ENCODE measurements around the gene HOXB1. TPM values are rescaled to one million over a fixed set of nuclear protein-coding genes. Genes with fewer than 3 reads are reported as not detected.

The HOXB1 gene
- total RNA-seq, 1 donor = not detected

- peaks cover 17% of the 10 kb centered on the region for H3K4me1 ChIP-seq (ENCODE audit: insufficient read depth, low read length)
- H3K9me3 ChIP-seq (ENCODE audit: low read depth, low read length) = no peaks in the 10 kb centered on the region
- peaks cover 33% of the 10 kb centered on the region for H3K27me3 ChIP-seq (ENCODE audit: insufficient read depth, low read length)
- no peak overlapping the region for H3K4me3 ChIP-seq (ENCODE audit: low read length)
These were observed 21.0 kb upstream of the HOXB1 start for GRCh38 chr17:48551596-48552465.

- Histone ChIP-seq H3K9me3 (ENCODE audit: low read depth, low read length) (no peaks in the 10 kb centered on the region), H3K4me3 (ENCODE audit: low read length) (no peak overlapping the region), H3K27me3 (ENCODE audit: insufficient read depth, low read length) (peaks cover 35% of the 10 kb centered on the region), H3K4me1 (ENCODE audit: insufficient read depth, low read length) (peaks cover 20% of the 10 kb centered on the region)
These were observed 20.4 kb upstream of the HOXB1 start for GRCh38 chr17:48551214-48551555.

- Histone ChIP-seq H3K4me3 (ENCODE audit: low read length) (no peak overlapping the region), H3K27me3 (ENCODE audit: insufficient read depth, low read length) (peaks cover 30% of the 10 kb centered on the region), H3K9me3 (ENCODE audit: low read depth, low read length) (no peaks in the 10 kb centered on the region), H3K4me1 (ENCODE audit: insufficient read depth, low read length) (peaks cover 20% of the 10 kb centered on the region)
These were observed 19.8 kb upstream of the HOXB1 start for GRCh38 chr17:48550502-48551213.

DNA sequence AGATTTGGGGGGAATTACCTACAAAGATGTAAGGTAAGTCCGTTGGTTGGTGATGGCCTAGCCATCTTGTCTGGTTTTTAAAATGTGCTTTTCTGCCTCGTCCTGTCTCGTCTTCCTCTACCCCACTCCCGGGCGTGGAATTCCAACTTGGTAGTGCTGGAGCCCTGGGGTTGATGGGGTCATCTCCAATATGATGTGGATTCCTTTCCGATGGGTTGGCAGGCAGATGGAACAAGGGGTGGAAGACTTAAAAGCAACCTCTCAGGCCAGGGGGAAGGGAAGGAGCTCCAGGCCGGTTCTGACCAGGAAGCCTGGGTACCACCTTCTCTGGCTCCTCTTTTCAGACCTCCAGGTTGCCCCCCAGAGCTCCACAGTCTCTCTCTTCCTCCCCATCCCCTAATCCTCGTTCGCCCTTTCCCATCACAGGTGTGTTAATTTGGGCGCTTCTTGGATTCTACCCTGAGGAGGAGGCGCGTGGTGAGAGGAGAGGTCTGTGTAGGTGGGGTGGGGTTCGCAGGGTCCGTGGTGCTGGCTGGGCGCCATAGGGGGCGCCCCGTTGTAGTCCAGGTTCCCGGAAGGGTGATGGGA, 19.2 kb upstream of the HOXB1 start:
- H3K27me3 ChIP-seq (ENCODE audit: insufficient read depth, low read length) = peaks cover 37% of the 10 kb centered on the region

DNA sequence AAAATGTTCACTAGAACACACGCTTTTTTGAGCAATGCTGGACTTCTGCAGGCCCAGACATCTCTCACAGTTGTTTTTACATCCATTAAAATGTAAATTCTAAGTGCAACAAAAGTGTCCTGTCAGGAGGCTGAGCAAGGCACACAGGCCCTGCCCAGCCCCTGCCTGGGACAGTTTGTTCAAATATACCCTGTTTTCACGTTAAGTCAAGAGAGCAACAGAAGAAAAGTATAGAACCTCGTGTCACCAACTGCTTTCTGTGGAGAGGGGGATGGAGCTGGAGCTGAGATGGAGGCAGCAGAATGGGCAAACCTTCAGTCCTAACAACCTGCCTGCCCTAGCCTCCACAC, 18.4 kb upstream of the HOXB1 start:
- Histone ChIP-seq H3K9me3 (ENCODE audit: low read depth, low read length) (no peaks in the 10 kb centered on the region), H3K4me3 (ENCODE audit: low read length) (no peak overlapping the region), H3K4me1 (ENCODE audit: insufficient read depth, low read length) (peaks cover 30% of the 10 kb centered on the region), H3K27me3 (ENCODE audit: insufficient read depth, low read length) (peaks cover 31% of the 10 kb centered on the region)

More for the DNA sequence above, 19.2 kb upstream of the HOXB1 start:
- H3K4me3 ChIP-seq (ENCODE audit: low read length) = no peak overlapping the region
- H3K9me3 ChIP-seq (ENCODE audit: low read depth, low read length) = no peaks in the 10 kb centered on the region
- H3K4me1 ChIP-seq (ENCODE audit: insufficient read depth, low read length) = peaks cover 25% of the 10 kb centered on the region

DNA sequence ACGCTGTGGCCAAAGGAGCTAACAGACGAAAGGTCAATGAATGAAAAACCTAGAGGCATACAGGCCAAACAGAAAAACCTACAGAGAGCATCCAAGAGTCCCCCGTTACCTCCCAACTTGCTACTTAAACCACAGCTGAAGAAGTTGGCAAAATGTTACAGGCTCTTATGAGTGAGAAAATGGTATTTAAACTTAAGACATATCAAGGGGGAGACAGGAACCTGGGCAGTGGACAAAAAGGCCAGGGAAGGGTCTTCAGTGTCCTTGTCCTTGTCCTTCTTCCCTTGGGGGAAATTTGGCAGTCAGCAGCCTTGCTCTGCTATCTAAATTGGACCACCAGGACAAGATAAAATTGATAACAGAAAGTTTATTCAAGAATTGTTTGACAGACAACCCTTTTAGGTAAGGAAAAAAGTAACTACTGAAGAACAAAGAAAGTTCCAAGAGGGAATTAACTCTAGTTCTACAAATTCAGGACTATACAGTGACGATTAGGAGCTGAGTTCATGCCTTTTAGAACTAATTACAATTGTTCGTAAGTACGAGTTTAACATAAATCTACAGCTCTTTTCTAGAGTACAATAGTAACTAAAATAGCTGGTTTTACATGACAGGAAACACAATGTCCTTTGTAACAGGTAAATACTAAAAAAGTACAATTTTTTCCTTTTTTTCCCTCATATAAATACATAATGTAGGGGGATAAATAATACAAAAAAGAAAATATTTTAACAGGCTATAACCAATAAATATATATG, 17.9 kb upstream of the HOXB1 start:
- Histone ChIP-seq H3K4me1 (ENCODE audit: insufficient read depth, low read length) (peaks cover 35% of the 10 kb centered on the region), H3K4me3 (ENCODE audit: low read length) (no peak overlapping the region), H3K27me3 (ENCODE audit: insufficient read depth, low read length) (peaks cover 36% of the 10 kb centered on the region), H3K9me3 (ENCODE audit: low read depth, low read length) (no peaks in the 10 kb centered on the region)

DNA sequence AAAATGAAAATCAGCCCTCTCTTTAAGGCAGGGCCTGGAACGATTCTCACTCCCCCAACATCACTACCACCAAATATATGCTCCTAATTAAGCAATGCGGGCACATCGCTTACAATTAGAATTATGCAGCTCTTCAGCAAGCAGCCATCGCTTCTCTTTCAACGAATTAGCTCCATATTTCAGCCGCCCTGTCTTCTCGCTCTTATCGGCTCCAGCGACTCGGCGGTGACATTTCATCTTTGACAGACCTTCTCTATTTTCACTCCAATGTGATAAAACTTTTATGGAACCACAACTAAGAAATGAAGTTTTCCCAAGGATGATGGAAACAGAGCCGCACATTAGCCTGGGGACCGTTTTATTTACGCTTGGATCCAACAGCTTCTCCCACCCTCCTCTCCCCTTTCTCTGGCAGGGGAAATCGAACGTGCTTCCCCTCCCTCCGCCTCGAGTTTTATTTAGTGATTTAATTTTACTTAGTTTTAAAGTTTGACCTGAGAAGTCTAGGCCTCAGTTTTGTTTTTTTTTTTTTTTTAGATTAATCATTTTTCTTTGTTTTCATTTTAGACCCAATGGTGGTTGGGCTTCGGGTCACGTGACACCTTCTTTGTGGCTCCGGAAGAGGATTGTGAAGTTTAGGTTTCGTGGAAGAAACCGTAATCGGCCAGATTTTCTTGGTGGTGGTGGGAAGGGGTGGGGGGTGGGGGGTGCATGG, 17.2 kb upstream of the HOXB1 start:
- peak overlapping the region; percentile 30 for H3K4me3 ChIP-seq (ENCODE audit: low read length)
- H3K9me3 ChIP-seq (ENCODE audit: low read depth, low read length) = no peaks in the 10 kb centered on the region
- H3K4me1 ChIP-seq (ENCODE audit: insufficient read depth, low read length) = peaks cover 41% of the 10 kb centered on the region
- peaks cover 40% of the 10 kb centered on the region for H3K27me3 ChIP-seq (ENCODE audit: insufficient read depth, low read length)

DNA sequence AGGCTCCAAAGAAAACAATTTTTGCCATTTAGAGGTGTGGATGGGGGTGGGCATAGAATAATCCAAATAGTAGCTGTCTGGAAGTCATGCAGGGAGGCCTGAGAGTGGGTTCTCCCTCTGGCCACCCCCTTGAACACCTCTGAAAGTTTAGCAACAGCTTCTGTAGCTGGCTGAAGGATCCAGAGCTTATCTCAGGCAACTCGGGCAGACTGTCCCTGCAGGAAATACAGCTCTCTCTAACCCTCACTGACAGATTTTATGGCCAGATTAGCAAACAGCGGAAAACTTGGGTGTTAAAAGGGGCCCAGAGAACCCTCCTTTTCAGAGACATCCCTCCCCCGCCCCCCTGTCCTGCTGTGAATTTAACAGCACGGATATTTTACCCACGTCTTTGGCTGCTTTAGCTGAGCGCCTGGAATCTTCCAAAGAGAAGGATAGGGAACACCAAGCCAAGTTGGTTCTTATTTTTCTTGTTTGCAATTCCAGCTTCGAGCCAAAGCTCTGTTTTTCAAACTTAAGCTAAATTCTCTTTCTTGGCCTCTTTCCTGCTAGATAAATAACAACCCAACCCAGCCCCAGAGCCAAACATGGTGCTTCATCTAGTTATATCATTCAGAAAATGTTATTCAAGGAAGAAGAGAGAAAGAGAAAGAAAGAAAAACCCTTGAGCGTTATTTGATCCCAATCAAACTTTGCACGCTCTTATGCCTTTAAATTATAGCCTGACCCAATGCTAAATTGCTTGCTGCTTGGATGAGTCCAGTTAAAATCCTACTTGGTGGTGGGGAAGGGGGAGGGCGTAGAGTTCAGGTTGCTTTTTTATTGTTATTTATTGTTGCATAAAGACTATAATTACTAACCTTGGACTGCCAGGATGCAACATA, 16.4 kb upstream of the HOXB1 start:
- Histone ChIP-seq H3K4me1 (ENCODE audit: insufficient read depth, low read length) (peaks cover 48% of the 10 kb centered on the region), H3K4me3 (ENCODE audit: low read length) (no peak overlapping the region), H3K9me3 (ENCODE audit: low read depth, low read length) (no peaks in the 10 kb centered on the region), H3K27me3 (ENCODE audit: insufficient read depth, low read length) (peaks cover 48% of the 10 kb centered on the region)

DNA sequence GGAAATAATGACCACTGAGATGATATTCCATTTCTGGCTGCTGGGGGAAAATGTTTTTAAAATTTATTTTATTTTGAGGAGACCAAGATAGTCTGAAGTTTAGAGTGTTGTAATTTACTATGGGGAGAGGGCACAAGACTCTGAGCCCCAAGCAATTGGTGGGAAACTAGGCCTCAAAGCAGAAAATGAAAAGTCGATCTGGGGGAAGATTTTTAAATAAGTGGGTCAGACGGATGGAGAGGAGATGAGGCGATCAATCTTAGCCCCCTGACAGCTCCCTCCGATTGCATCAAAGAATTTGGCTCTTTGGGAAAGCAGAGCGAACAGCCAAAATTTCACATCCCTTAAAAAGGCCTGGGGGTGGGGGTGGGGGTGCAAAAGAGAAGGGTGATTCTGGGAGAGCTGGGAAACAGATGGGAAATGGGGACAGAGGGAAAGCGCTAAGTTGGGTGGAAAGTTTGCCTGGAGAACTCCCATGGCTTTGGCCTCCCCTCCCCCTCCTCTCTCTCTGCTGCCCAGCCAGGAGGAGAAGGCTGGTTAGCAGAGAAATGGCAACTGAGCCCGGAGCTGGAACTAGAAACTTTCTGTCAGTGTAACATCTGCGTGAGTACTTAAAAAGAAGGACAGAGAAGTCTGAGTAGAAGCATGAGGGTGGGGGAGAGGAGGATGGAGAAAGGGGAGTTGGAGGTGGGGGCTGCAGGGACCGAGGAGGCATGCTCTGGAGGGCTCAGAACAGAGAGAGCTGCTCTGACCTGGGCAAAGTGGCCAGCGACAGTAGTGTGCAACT, 15.5 kb upstream of the HOXB1 start:
- Histone ChIP-seq H3K4me1 (ENCODE audit: insufficient read depth, low read length) (peaks cover 54% of the 10 kb centered on the region), H3K9me3 (ENCODE audit: low read depth, low read length) (no peaks in the 10 kb centered on the region), H3K4me3 (ENCODE audit: low read length) (no peak overlapping the region), H3K27me3 (ENCODE audit: insufficient read depth, low read length) (peaks cover 53% of the 10 kb centered on the region)

- Histone ChIP-seq H3K4me1 (ENCODE audit: insufficient read depth, low read length) (peaks cover 59% of the 10 kb centered on the region), H3K4me3 (ENCODE audit: low read length) (no peak overlapping the region)
These were observed 14.7 kb upstream of the HOXB1 start for GRCh38 chr17:48545539-48545938.

DNA sequence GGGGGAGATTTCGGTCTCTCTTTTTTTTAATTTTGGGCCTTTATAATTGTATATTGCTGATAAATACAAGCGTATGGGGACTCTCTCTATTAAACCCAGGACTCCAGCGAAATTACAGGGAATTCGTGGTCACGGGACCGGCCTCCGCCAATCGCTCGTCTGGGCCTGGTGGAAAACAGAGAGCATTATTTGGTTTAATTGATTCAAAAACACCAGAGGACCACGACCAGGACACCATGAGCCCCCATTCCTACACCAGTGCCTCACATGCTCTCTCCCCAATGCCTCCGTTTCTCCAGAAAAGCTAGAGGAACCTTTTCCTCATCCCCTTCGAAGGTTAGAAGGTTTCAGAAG, 14.2 kb upstream of the HOXB1 start, which contains the start of gene HOXB2:
HOXB2 (minus strand) TSS at position 88 of the 354 bp plus-strand sequence. CDS start 198 bp downstream, outside the sequence.
- Histone ChIP-seq H3K9me3 (ENCODE audit: low read depth, low read length) (no peaks in the 10 kb centered on the region), H3K27me3 (ENCODE audit: insufficient read depth, low read length) (peaks cover 64% of the 10 kb centered on the region), H3K4me1 (ENCODE audit: insufficient read depth, low read length) (peaks cover 59% of the 10 kb centered on the region), H3K4me3 (ENCODE audit: low read length) (peak within 1 kb of the TSS; percentile 49)

More at GRCh38 chr17:48545539-48545938, 14.7 kb upstream of the HOXB1 start:
- Histone ChIP-seq H3K9me3 (ENCODE audit: low read depth, low read length) (no peaks in the 10 kb centered on the region), H3K27me3 (ENCODE audit: insufficient read depth, low read length) (peaks cover 59% of the 10 kb centered on the region)

DNA sequence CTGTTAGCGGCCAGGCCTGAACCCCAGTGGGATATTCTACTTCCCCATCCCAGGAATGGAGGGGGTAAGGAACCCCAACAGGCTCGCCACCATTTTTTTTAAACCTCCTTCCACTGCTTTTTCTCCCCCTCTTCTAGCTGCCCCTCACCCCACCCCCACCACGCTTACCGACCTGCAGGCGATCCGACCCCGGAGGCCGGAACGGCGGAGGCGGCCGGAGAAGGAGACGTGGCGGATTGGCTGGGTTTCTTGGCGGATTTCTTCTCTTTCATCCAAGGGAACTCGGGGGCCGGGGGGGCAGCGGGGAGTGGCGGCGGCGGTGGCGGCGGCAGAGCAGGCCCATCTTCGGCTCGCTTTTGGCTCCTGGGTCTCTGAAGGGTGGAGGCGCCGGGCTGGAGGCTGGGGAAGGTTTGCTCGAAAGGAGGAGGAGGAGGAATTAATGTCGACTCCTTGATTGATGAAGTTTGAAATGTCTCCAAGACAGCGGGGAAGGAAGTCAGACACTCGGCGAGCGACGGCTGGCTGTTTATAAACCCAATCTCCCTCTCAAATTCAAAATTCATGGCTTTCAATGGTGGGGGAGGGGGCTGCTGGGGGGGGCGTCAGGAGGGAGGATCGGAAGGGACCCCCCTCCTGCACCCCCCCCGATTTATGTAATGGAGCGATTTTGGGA, 13.7 kb upstream of the HOXB1 start:
- H3K27me3 ChIP-seq (ENCODE audit: insufficient read depth, low read length) = peaks cover 69% of the 10 kb centered on the region
- H3K4me1 ChIP-seq (ENCODE audit: insufficient read depth, low read length) = peaks cover 59% of the 10 kb centered on the region
- no peaks in the 10 kb centered on the region for H3K9me3 ChIP-seq (ENCODE audit: low read depth, low read length)
- H3K4me3 ChIP-seq (ENCODE audit: low read length) = peak overlapping the region; percentile 49
